ENCODE results near the gene NALCN. TPM values are rescaled to one million over a fixed set of nuclear protein-coding genes. Genes with fewer than 3 reads are reported as not detected.

Gene NALCN
- total RNA-seq, 3 donors from 2014 or later = 0.10 to 1.4 (median 0.12) TPM

DNA sequence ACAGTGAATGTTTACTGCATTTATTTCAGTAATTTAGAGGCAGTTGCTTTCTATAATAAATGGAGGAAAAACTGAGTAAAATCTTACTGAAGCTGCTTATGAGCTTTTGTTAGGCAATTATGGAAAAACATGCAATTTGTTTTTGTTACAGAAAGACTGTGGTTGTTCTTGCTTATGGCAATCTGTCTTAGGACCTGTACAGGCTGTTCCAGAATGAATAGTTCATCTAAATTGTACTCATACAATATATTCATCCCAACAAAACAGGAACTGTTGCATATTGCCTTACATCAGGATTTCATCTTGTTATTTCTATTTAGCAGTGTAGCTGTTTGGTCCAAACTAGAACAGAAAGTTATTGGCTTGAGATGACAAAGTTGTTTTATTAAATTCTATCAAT lies 199.2 kb downstream of the NALCN start:
- ATAC-seq (no peak), DNase-seq (no peak)
- Histone ChIP-seq H3K9me3 (no peaks in the 10 kb centered on the region), H3K36me3 (ENCODE audit: low read depth) (no peaks in the 10 kb centered on the region), H3K4me1 (ENCODE audit: low read depth) (no peaks in the 10 kb centered on the region), H3K4me3 (no peak overlapping the region)
- TF ChIP-seq, protein P1, sequence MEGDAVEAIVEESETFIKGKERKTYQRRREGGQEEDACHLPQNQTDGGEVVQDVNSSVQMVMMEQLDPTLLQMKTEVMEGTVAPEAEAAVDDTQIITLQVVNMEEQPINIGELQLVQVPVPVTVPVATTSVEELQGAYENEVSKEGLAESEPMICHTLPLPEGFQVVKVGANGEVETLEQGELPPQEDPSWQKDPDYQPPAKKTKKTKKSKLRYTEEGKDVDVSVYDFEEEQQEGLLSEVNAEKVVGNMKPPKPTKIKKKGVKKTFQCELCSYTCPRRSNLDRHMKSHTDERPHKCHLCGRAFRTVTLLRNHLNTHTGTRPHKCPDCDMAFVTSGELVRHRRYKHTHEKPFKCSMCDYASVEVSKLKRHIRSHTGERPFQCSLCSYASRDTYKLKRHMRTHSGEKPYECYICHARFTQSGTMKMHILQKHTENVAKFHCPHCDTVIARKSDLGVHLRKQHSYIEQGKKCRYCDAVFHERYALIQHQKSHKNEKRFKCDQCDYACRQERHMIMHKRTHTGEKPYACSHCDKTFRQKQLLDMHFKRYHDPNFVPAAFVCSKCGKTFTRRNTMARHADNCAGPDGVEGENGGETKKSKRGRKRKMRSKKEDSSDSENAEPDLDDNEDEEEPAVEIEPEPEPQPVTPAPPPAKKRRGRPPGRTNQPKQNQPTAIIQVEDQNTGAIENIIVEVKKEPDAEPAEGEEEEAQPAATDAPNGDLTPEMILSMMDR (IDR thresholded peaks at IDR 0.05) = no peak
- intact Hi-C loops (cut with DNase I, micrococcal nuclease) = no loop called here

DNA sequence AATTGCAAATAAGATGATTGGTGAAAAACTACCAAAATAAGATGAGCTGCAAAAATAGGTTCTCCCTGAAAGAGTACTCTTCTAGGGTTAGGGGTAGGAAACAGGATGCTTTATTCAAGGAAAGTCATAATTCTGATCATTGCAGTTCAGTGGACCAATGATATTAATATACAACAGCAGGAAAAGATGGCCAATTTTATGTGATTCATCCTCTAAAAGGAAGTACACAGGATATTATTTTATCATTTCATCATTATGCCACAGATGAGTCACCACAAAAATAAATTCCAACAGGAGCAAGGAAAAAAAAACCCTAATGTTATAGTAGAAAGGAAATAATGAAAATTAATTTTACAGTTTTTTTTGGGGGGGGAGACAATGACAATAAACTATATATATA lies 205.0 kb downstream of the NALCN start:
- intact Hi-C loops (cut with DNase I, micrococcal nuclease) = no loop called here
- no peak for ATAC-seq
- no peaks in the 10 kb centered on the region for H3K4me1 ChIP-seq (ENCODE audit: low read depth)
- H3K4me3 ChIP-seq = no peak overlapping the region
- no peaks in the 10 kb centered on the region for H3K36me3 ChIP-seq (ENCODE audit: low read depth)
- no peaks in the 10 kb centered on the region for H3K9me3 ChIP-seq
- no peak for DNase-seq
- TF ChIP-seq, protein P1 (IDR thresholded peaks at IDR 0.05) = no peak

DNA sequence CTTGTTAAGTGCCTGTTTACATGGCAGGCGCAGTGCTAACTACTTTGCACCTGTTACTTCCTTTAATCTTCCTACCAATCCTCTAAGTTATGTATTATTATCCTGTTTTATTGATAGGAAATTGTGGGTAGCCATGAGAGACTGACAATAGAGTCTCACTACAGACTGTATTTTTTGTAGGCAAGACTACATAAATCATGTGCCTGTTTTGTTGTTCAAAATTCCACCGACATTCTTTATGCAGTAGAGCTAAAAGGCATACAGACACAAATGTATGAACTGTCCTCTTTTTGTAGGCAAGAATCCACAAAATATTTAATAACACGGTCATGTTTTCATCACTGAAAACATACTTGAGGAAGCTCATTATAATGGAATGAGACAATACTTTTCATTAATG lies 205.5 kb downstream of the NALCN start:
- TF ChIP-seq, protein P1 (IDR thresholded peaks at IDR 0.05) = no peak
- intact Hi-C loops (cut with DNase I, micrococcal nuclease) = no loop called here
- Histone ChIP-seq H3K4me1 (ENCODE audit: low read depth) (no peaks in the 10 kb centered on the region), H3K9me3 (no peaks in the 10 kb centered on the region), H3K4me3 (no peak overlapping the region), H3K36me3 (ENCODE audit: low read depth) (no peaks in the 10 kb centered on the region)
- DNase-seq = no peak
- no peak for ATAC-seq

DNA sequence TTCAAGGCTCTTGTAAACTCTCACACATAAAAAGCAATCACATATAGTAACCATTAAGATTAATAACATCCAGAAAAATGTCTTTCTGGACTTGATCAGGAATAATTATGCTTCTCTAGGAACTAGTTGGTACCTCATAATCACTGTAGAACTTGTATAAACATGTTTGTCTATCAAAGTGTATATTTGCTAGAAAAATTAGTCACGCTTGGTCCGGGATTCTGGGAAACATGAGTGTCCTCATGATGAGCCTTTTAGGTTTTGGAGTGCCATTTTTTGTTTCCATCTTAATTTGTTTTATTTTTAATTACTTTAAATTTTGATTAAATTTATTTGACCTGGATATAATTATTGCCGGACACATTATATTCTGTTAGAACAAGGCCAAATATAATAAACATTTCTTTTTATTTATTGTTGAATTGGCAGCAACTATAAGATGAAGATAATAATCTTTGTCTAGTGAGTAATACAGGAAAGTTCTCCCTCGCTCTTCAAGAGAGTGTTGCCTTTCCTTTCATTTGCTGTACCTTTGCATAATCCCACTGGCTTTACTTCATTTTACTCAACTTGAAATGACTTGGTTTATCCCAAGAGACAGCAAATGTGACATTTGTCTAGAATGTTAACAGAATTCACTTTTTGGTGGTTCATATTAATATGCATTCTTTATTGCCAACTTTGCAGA lies 207.0 kb downstream of the NALCN start:
- DNase-seq (no peak), ATAC-seq (no peak)
- H3K36me3 ChIP-seq (ENCODE audit: low read depth) = no peaks in the 10 kb centered on the region
- intact Hi-C loops (cut with DNase I, micrococcal nuclease) = no loop called here
- no peaks in the 10 kb centered on the region for H3K9me3 ChIP-seq
- TF ChIP-seq, protein P1 (IDR thresholded peaks at IDR 0.05) = no peak
- no peak overlapping the region for H3K4me3 ChIP-seq
- H3K4me1 ChIP-seq (ENCODE audit: low read depth) = no peaks in the 10 kb centered on the region

DNA sequence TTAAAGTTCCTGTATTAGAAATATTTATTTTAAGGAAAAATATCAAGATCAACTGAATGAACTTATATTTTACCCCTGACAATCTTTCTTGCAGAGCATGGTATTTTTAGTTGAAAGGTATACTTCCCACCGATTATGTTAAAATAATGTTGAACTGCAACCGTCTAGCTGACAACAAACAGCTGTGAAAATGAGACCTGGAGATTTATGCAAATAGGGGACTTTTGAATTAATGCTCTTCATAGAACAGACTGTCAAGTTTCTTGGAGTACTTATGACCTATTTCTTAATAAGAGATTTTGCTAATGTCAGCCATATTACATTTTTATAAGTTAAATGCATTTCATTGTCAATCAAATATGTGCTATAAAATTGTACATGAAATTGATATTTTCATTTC lies 210.9 kb downstream of the NALCN start:
- TF ChIP-seq, protein P1 (IDR thresholded peaks at IDR 0.05) = no peak

More for the DNA sequence above, 210.9 kb downstream of the NALCN start:
- ATAC-seq (no peak), DNase-seq (no peak)
- Histone ChIP-seq H3K36me3 (ENCODE audit: low read depth) (no peaks in the 10 kb centered on the region), H3K9me3 (no peaks in the 10 kb centered on the region), H3K4me3 (no peak overlapping the region), H3K4me1 (ENCODE audit: low read depth) (no peaks in the 10 kb centered on the region)
- intact Hi-C loops (cut with DNase I, micrococcal nuclease) = no loop called here
